GM12872 (cell line): ENCODE results near the gene VPS18.

ENCODE experiments used
- CTCF ChIP-seq: IDR thresholded peaks from 3 replicates; pipeline ENCODE4 v1.5.1; 2011; ENCODE audit warnings: low read depth, mild to moderate bottlenecking, low read length, moderate library complexity; ENCODE audit not compliant: insufficient read depth

The VPS18 gene

GRCh38 chr15:40858706-40859105 lies 35.5 kb upstream of the VPS18 start:
- TF ChIP-seq CTCF = no peak

DNA sequence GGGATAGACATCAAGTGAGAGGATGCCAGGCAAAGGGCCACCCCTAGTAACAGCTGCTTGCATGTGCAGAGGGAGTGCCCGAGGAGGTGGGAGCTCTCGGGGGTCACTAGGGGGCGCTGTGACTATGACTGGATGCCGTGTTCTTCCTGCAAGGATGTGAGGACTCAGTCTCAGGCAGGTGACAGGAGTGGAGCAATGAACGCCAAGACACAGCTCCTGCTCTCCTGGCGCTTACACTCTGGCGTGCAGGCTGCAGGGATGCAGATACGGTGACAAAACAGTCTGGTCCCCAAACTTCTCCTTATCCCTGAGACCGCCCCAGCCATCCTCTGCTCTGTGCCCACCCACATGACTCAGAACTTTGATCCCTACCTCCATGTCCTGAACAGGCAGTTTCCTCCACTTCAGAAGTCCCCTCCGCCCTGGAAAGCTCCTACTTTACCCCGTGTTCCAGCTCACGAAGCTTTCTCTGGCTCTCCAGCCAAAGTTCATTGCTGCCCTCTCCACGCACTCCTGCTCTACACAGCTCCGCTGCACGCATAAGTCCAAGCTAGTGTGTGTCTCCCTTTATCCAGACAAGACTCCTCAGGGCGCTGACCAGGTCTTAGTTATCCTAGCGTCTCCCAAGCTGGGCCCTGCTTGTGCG lies 34.9 kb upstream of the VPS18 start:
- peak; percentile 98 for TF ChIP-seq CTCF

GRCh38 chr15:40863660-40864270 lies 30.5 kb upstream of the VPS18 start:
- TF ChIP-seq CTCF = no peak

DNA sequence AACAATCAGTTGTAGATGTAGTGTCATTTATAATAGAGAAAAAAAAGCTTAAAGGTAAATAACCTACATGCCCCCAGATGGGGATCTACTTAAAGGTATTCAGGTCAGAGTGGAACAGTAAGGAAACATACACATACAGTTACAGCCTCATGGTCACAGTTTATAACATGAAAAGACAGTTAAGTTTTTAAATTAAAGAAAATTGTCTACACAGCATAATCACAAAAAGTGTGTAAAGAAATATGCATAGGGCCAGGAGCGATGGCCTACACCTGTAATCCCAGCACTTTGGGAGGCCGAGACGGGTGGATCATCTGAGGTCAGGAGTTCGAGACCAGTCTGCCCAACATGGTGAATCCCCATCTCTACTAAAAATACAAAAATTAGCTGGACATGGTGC lies 27.1 kb upstream of the VPS18 start:
- no peak for TF ChIP-seq CTCF

DNA sequence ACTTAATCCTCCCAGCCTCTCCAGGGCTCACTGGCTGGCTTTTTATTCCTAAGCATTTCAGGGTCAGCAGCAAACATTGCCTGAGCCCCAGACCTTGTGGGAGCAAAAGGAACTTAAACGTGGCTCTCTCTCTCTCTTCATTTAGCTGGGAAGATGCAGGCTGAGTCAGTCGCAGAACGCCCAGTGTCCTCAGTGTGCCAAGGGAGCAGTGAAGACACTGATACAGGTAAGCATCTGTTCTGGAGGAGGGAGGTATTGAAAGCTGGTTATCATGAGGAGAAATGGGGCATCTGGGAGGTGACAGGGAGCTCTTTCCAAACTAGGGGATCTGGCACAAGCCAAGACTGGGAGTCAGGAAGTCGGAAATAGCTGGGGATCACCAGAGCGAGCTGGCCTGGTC lies 24.6 kb upstream of the VPS18 start:
- TF ChIP-seq CTCF = no peak

DNA sequence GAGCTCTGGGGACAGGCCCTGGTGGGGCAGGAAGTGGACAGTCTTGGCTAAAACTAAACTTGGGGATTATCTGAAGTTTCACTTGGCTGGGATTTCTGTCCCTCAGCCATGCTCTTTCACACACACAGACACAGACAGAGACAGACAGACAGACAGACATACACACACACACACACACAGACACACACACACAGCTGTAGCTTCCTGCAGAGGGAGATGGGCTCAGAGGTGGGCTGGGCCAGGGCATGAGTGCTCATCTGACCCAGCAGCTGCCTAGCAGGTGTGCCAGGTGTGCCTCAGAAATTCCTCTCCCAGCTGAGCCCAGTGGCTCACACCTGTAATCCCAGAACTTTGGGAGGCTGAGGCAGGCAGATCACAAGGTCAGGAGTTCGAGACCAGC lies 23.5 kb upstream of the VPS18 start:
- TF ChIP-seq CTCF = no peak

DNA sequence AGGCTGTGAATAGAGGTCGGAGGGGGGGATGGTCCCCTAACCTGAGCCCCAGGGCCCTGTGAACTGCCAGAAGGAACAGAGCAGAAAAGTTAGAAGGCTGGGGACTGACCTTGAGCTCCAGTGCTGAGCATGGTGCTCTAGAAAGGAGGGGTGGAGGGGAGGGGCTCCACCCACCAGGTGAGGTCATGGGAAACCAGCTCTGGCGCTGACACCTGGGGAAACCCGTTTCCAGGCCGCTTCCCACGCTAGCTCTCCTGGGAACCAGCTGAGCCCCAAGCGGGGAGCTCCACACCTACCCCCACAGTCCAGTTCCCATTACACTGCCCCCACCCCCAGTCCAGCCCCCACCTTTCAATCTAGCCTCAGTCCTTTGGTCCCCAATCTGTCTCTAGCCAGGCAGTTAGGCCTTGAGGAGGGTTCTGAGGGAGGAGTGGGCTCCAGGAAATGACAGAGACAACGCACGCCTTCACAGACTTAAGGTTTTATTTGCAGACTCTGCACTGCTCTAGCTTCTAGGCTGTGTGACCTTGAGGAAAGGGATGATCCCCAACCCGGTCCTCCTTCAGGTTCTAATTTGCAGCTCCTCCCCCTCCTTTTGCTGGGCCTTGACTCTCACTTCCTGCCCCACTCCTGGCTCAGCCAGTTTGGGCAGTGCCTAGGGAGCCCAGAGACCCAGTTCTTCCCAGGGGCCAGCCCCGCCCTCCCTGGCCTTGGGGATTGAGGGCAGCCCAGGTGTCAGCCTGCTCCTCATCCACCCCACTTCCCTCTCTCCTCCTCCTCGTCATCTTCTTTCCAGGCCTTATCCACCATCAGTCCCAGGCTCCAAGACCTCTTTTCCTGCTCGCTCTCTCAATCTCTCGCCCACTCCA lies 22.3 kb upstream of the VPS18 start:
- no peak for TF ChIP-seq CTCF
